ENCODE results near the gene TPSG1.
"Not testable (repeated sequence)": the region's sequence is repeated elsewhere in the genome, so short reads cannot be mapped to it uniquely, and the experiment has no call there.

Gene TPSG1

GRCh38 chr16:1230084-1230470, 5.0 kb upstream of the TPSG1 start, which contains the start of gene TPSB2:
TPSB2 (minus strand) TSS chr16:1230184; CDS start chr16:1229951, 233 bp downstream.
- DNase-seq: not testable (repeated sequence)

- not testable (repeated sequence) for DNase-seq
These were observed 4.4 kb upstream of the TPSG1 start for GRCh38 chr16:1229476-1229875.

GRCh38 chr16:1228227-1228626, 3.2 kb upstream of the TPSG1 start:
- not testable (repeated sequence) for DNase-seq

- DNase-seq: not testable (repeated sequence)
These were observed 1.6 kb upstream of the TPSG1 start for GRCh38 chr16:1226692-1227091.

- DNase-seq: not testable (repeated sequence)
These were observed 752 bp upstream of the TPSG1 start for GRCh38 chr16:1225728-1226311.

- DNase-seq: no peak
These were observed 510 bp downstream of the TPSG1 start for GRCh38 chr16:1224558-1224957.

- no peak for DNase-seq
These were observed 1.5 kb downstream of the TPSG1 start for GRCh38 chr16:1223355-1224214.

- no peak for DNase-seq
These were observed 2.3 kb downstream of the TPSG1 start for GRCh38 chr16:1222553-1223354.

GRCh38 chr16:1221628-1222552, 3.2 kb downstream of the TPSG1 start:
- DNase-seq: no peak

- DNase-seq: no peak
These were observed 4.0 kb downstream of the TPSG1 start for GRCh38 chr16:1220841-1221627.

- DNase-seq: no peak
These were observed 4.9 kb downstream of the TPSG1 start for GRCh38 chr16:1220098-1220728.

GRCh38 chr16:1218930-1219611, 6.0 kb downstream of the TPSG1 start:
- DNase-seq: no peak

GRCh38 chr16:1218061-1218929, 6.8 kb downstream of the TPSG1 start:
- DNase-seq: no peak

- DNase-seq: no peak
These were observed 7.5 kb downstream of the TPSG1 start for GRCh38 chr16:1217526-1217925.

- no peak for DNase-seq
These were observed 8.2 kb downstream of the TPSG1 start for GRCh38 chr16:1216681-1217400.

GRCh38 chr16:1216296-1216619, 8.8 kb downstream of the TPSG1 start:
- DNase-seq: no peak

GRCh38 chr16:1215574-1216295, 9.3 kb downstream of the TPSG1 start:
- DNase-seq: no peak

GRCh38 chr16:1214719-1215118, 10.3 kb downstream of the TPSG1 start:
- DNase-seq: no peak

Data from activated CD4-positive, CD25-positive, alpha-beta regulatory T cell (primary cell).